Prostate gland (tissue), 2 donors: ENCODE data around the gene BDNF. TPM values are rescaled to one million over a fixed set of nuclear protein-coding genes. Genes with fewer than 3 reads are reported as not detected.

Source experiments
- DNase-seq: peaks from one replicate; pipeline ENCODE4 v3.0.0-alpha.2; 2019; ENCODE audit warnings: low spot score
- H3K27ac ChIP-seq, 2 donors: fragments of 200-600 bp; sonication (generic); 2 replicates each; pipeline ENCODE4 v1.5.1; 2017 to 2019
- H3K27me3 ChIP-seq: fragments of 200-600 bp; sonication (generic); replicated peaks from 2 replicates; pipeline ENCODE4 v1.5.1; 2019; ENCODE audit not compliant: insufficient read depth
- H3K36me3 ChIP-seq, 2 donors: fragments of 200-600 bp; sonication (generic); 1 replicate in 1 of 2; 2 replicates in 1 of 2; pipeline versions ENCODE4 v1.5.1 to v1.8.1; 2017 to 2019
- H3K4me1 ChIP-seq: fragments of 200-600 bp; sonication (generic); replicated peaks from 2 replicates; pipeline ENCODE4 v1.5.1; 2019
- H3K4me3 ChIP-seq, 2 donors: fragments of 200-600 bp; sonication (generic); 2 replicates each; pipeline ENCODE4 v1.5.1; 2017 to 2019
- H3K9me3 ChIP-seq: fragments of 200-600 bp; sonication (generic); 2 replicates; pipeline ENCODE4 v1.5.1; 2017
- CTCF ChIP-seq, 4 experiments: fragments of 200-600 bp in 2 of 4; fragments of 450-650 bp in 2 of 4; sonication (generic) in 2 of 4; IDR thresholded peaks; 1 replicate in 3 of 4; 2 replicates in 1 of 4; pipeline ENCODE4 v1.5.1; 2016 to 2019; ENCODE audit warnings: antibody characterized with exemption in 4 of 4, mild to moderate bottlenecking in 2 of 4, moderate library complexity in 2 of 4
- POLR2A ChIP-seq: fragments of 450-650 bp; IDR thresholded peaks from one replicate; pipeline ENCODE4 v1.6.1; 2016; ENCODE audit warnings: antibody characterized with exemption, mild to moderate bottlenecking
- POLR2AphosphoS5 ChIP-seq: sonication (generic); formaldehyde crosslinking; IDR thresholded peaks from one replicate; pipeline ENCODE4 v1.6.1; 2017; ENCODE audit warnings: antibody characterized with exemption
- WGBS: methylation state at CpG from one replicate; pipeline ENCODE4 v1.1.5; 2018; 5-methylcytosine and 5-hydroxymethylcytosine counted together
- intact Hi-C: fragments of 100-400 bp; cut with DNase I; formaldehyde crosslinking; loops from one replicate; pipeline ENCODE4 v1.14.2; 2022
- total RNA-seq, 2 donors: library from RNA; depleted of rRNA; stranded (reverse); fragments of >200 nt; gene quantifications; one replicate each; pipeline ENCODE4 v1.1.0, GENCODE V29; 2016

BDNF gene
- total RNA-seq, 2 donors from 2014 or later, result 0.87 to 2.5 TPM

- no peaks in the 10 kb centered on the region for H3K27me3 ChIP-seq
- no peaks in the 10 kb centered on the region for H3K9me3 ChIP-seq
- no peak for DNase-seq
- intact Hi-C loops, result no loop called here
- TF ChIP-seq CTCF (IDR thresholded peaks at IDR 0.05), result no peak
- TF ChIP-seq POLR2AphosphoS5, result no peak
- no peak for TF ChIP-seq POLR2A
- no peak overlapping the region for H3K27ac ChIP-seq
- no peaks in the 10 kb centered on the region for H3K36me3 ChIP-seq
- WGBS, result 86% methylated on average over 3 of the region's 3 CpGs
- no peaks in the 10 kb centered on the region for H3K4me1 ChIP-seq
- H3K4me3 ChIP-seq, result no peak overlapping the region
Observed at GRCh38 chr11:27660171-27660570, 40.1 kb downstream of the BDNF start.

- WGBS, result 64% methylated on average over 2 of the region's 2 CpGs
- H3K36me3 ChIP-seq, result no peaks in the 10 kb centered on the region
- H3K4me3 ChIP-seq, result no peak overlapping the region
- no peaks in the 10 kb centered on the region for H3K9me3 ChIP-seq
- TF ChIP-seq POLR2AphosphoS5 (no peak), CTCF (IDR thresholded peaks at IDR 0.05) (no peak), POLR2A (no peak)
- no peak for DNase-seq
- H3K4me1 ChIP-seq, result no peaks in the 10 kb centered on the region
- intact Hi-C loops, result no loop called here
- H3K27ac ChIP-seq, result no peak overlapping the region
- H3K27me3 ChIP-seq, result no peaks in the 10 kb centered on the region
Observed at GRCh38 chr11:27658535-27659236, 41.6 kb downstream of the BDNF start.

- Histone ChIP-seq H3K27ac (no peak overlapping the region), H3K9me3 (no peaks in the 10 kb centered on the region), H3K36me3 (no peaks in the 10 kb centered on the region), H3K27me3 (no peaks in the 10 kb centered on the region), H3K4me1 (no peaks in the 10 kb centered on the region), H3K4me3 (no peak overlapping the region)
- DNase-seq, result no peak
- intact Hi-C loops, result no loop called here
- TF ChIP-seq POLR2A (no peak), CTCF (IDR thresholded peaks at IDR 0.05) (no peak), POLR2AphosphoS5 (no peak)
- 75% methylated on average over 12 of the region's 12 CpGs for WGBS
Observed at GRCh38 chr11:27656806-27657483, 43.3 kb downstream of the BDNF start.

GRCh38 chr11:27656320-27656719, 43.9 kb downstream of the BDNF start:
- no peak overlapping the region for H3K4me3 ChIP-seq
- H3K27me3 ChIP-seq, result no peaks in the 10 kb centered on the region
- TF ChIP-seq CTCF (IDR thresholded peaks at IDR 0.05) (no peak), POLR2A (no peak), POLR2AphosphoS5 (no peak)
- no peak overlapping the region for H3K27ac ChIP-seq
- H3K36me3 ChIP-seq, result no peaks in the 10 kb centered on the region
- intact Hi-C loops, result no loop called here
- DNase-seq, result no peak
- 91% methylated on average over 6 of the region's 6 CpGs for WGBS
- no peaks in the 10 kb centered on the region for H3K9me3 ChIP-seq
- no peaks in the 10 kb centered on the region for H3K4me1 ChIP-seq
